ENCODE measurements around the gene MYO19. TPM values are rescaled to one million over a fixed set of nuclear protein-coding genes. Genes with fewer than 3 reads are reported as not detected.
A peak's percentile ranks its signal among the peaks of the same experiment; 100 is the strongest.

Gene MYO19
- total and polyA plus RNA-seq, 9 of the 15 experiments (the other 6 are each of a cell fraction or from before 2014, with no cell fraction given) = 21.6 to 176 (median 129) TPM

DNA sequence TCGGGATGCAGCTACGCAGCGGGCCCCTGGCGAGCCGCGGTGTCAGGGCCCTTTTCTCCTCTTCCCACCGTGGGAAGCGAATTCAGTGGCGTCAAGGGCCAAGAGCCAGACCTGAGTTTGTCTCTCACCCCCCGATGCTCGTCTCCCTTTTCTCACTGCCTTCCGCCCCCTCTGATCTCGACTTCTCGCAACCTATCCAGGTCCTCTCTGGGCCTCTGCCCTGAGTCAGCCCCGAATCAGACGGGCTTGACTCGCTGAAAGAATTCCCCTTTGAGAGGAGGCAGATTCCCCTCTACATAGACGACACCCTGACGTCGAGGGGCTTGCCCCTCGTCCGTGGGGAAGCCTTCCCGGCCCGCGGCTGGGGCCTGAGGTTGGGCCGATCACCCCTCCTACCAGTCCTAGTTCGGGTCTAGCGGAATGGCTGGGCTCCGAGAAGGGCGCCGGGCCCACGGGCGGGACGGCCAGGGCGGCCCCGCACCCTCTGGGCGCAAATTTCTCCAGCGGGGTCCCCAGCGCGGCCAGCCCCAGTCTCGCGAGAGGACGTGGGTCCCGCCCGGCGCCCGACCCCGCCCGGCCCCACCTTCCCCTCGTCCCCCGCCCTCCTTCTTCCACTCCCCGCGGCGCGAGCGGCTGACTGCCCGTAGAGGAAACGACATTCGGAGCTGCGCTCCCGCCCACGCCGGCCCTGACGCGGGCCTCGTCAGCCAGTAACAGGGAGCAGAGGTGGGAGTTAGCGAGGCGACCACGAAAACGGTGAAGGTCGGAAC is 9.8 kb upstream of the MYO19 start, which contains the start of gene GGNBP2 (continued):
- TF ChIP-seq ZNF395 (CRISPR knock-in tag; IDR thresholded peaks at IDR 0.05) (no peak; the same call in 1 of the 2 replicates), EHMT2 (IDR thresholded peaks at IDR 0.05) (no peak), SETDB1 (IDR thresholded peaks at IDR 0.05; ENCODE audit: low read length) (no peak), ZNF165 (CRISPR knock-in tag; IDR thresholded peaks at IDR 0.05; ENCODE audit: borderline replicate concordance) (no peak), SMARCA5 (IDR thresholded peaks at IDR 0.05) (no peak), CC2D1A (IDR thresholded peaks at IDR 0.05) (no peak), CGGBP1 (CRISPR knock-in tag; IDR thresholded peaks at IDR 0.05) (0 out of 2 replicates have a peak, but pooled peaks have one; percentile 22), CREB1 (IDR thresholded peaks at IDR 0.05) (peak; percentile 79), CREB1 (CRISPR knock-in tag; IDR thresholded peaks at IDR 0.05) (0 out of 2 replicates have a peak, but pooled peaks have one; percentile 2), THRAP3 (IDR thresholded peaks at IDR 0.05; ENCODE audit: borderline replicate concordance) (no peak), MBD2 (IDR thresholded peaks at IDR 0.05; ENCODE audit: borderline replicate concordance, low read depth) (no peak), NFIC (IDR thresholded peaks at IDR 0.05) (peak; percentile 72), NCOR1 (IDR thresholded peaks at IDR 0.05) (no peak), SRF (CRISPR knock-in tag; IDR thresholded peaks at IDR 0.05) (no peak), ZNF609 (CRISPR knock-in tag; IDR thresholded peaks at IDR 0.05; ENCODE audit: borderline replicate concordance) (no peak), CHCHD3 (CRISPR knock-in tag; IDR thresholded peaks at IDR 0.05) (no peak), GTF2E2 (tag; IDR thresholded peaks at IDR 0.05) (peak; percentile 70; the same call in 1 of the 2 replicates), ATF7 (IDR thresholded peaks at IDR 0.05) (no peak), DPF2 (IDR thresholded peaks at IDR 0.05) (no peak; the same call in 1 of the 2 replicates), XRCC3 (IDR thresholded peaks at IDR 0.05) (no peak)
- TF ChIP-seq, protein P1, sequence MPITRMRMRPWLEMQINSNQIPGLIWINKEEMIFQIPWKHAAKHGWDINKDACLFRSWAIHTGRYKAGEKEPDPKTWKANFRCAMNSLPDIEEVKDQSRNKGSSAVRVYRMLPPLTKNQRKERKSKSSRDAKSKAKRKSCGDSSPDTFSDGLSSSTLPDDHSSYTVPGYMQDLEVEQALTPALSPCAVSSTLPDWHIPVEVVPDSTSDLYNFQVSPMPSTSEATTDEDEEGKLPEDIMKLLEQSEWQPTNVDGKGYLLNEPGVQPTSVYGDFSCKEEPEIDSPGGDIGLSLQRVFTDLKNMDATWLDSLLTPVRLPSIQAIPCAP (CRISPR knock-in tag; IDR thresholded peaks at IDR 0.05; ENCODE audit: borderline replicate concordance) = no peak
- TF ChIP-seq, protein P2, sequence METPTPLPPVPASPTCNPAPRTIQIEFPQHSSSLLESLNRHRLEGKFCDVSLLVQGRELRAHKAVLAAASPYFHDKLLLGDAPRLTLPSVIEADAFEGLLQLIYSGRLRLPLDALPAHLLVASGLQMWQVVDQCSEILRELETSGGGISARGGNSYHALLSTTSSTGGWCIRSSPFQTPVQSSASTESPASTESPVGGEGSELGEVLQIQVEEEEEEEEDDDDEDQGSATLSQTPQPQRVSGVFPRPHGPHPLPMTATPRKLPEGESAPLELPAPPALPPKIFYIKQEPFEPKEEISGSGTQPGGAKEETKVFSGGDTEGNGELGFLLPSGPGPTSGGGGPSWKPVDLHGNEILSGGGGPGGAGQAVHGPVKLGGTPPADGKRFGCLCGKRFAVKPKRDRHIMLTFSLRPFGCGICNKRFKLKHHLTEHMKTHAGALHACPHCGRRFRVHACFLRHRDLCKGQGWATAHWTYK (CRISPR knock-in tag; IDR thresholded peaks at IDR 0.05) = no peak

All from K562 (cell line).